ENCODE results near the gene SPHK1.

DNA sequence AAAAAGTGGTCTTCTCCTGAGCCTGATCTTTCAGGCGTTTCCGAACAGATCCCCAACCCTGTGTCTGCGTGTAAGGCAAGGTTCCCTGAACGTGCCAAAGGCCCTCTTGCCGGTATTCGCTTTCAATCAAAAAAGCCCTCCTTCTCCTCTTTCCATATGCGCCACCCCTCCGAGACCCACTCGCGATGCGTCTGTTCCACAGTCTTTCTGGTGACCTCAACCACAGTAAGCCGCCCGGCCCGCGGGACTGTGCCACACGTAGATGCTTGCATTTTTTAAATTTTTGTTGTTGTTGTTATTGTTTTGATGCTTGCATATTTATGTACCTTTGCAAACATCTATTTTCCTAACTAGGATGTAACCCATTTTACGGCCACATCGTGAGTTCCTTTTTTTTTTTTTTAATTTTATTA, 30.1 kb upstream of the SPHK1 start:
- no peak for TF ChIP-seq POLR2A (IDR thresholded peaks at IDR 0.05)
- TF ChIP-seq, protein P1, sequence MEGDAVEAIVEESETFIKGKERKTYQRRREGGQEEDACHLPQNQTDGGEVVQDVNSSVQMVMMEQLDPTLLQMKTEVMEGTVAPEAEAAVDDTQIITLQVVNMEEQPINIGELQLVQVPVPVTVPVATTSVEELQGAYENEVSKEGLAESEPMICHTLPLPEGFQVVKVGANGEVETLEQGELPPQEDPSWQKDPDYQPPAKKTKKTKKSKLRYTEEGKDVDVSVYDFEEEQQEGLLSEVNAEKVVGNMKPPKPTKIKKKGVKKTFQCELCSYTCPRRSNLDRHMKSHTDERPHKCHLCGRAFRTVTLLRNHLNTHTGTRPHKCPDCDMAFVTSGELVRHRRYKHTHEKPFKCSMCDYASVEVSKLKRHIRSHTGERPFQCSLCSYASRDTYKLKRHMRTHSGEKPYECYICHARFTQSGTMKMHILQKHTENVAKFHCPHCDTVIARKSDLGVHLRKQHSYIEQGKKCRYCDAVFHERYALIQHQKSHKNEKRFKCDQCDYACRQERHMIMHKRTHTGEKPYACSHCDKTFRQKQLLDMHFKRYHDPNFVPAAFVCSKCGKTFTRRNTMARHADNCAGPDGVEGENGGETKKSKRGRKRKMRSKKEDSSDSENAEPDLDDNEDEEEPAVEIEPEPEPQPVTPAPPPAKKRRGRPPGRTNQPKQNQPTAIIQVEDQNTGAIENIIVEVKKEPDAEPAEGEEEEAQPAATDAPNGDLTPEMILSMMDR (IDR thresholded peaks at IDR 0.05) = no peak
